ENCODE measurements around the gene SPON1. TPM values are rescaled to one million over a fixed set of nuclear protein-coding genes. Genes with fewer than 3 reads are reported as not detected.

SPON1 gene
- total RNA-seq, 1 experiment from 2014 or later = 0.10 TPM

DNA sequence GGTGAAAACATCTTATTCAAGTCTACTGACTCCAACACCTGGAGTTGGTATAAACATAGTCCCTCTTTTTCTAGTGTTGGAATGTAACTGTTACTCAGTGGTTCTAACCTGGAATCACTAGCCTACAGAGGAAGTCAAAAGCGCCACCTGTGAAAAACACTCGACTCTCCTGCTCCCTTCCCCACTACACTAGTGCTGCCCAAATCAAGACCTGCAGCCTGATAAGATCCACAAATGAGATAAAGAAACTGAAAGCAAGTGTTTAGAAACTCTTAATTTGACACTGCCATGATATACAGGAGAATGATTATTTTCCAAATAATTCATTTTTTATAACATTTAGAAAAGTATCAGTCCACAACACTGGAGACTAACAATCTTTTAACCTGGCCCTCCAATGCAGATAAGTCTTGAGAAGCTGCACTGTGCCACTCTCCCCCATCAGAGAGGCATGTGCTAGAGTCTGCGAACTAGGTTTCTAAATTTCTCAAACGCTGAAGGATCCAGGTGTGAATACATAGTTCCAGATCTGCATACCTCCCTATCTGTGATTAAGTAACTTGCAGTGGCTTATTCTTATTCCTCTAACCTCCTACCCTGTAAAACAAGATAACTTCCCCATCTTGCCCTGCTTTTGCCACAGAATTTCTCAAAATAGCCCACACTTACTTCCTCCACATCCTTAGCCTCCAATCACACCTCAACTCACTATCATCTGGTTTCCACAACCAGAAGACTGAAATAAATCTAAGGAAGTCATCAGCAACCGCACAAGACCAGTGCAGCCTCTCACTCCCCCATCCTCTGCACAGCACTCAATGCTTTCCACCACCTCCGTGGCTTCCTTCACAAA is 308.4 kb downstream of the SPON1 start:
- no peaks in the 10 kb centered on the region for H3K4me1 ChIP-seq (ENCODE audit: control insufficient read depth, insufficient read depth, low read length)
- no peaks in the 10 kb centered on the region for H3K36me3 ChIP-seq (ENCODE audit: control insufficient read depth, insufficient read depth, low read length)
- H3K27me3 ChIP-seq (ENCODE audit: control insufficient read depth, insufficient read depth, low read length) = no peaks in the 10 kb centered on the region
- no peak overlapping the region for H3K4me3 ChIP-seq (ENCODE audit: low read depth in 2 of 2, low read length in 2 of 2)
- TF ChIP-seq POLR2AphosphoS5 (IDR thresholded peaks at IDR 0.05; ENCODE audit: low read depth, low read length) (no peak), TCF7L2 (IDR thresholded peaks at IDR 0.05; ENCODE audit: low read depth, low read length) (no peak), SIN3A (IDR thresholded peaks at IDR 0.05; ENCODE audit: borderline replicate concordance, insufficient read depth, low read depth, low read length) (no peak)
- TF ChIP-seq, protein P1, sequence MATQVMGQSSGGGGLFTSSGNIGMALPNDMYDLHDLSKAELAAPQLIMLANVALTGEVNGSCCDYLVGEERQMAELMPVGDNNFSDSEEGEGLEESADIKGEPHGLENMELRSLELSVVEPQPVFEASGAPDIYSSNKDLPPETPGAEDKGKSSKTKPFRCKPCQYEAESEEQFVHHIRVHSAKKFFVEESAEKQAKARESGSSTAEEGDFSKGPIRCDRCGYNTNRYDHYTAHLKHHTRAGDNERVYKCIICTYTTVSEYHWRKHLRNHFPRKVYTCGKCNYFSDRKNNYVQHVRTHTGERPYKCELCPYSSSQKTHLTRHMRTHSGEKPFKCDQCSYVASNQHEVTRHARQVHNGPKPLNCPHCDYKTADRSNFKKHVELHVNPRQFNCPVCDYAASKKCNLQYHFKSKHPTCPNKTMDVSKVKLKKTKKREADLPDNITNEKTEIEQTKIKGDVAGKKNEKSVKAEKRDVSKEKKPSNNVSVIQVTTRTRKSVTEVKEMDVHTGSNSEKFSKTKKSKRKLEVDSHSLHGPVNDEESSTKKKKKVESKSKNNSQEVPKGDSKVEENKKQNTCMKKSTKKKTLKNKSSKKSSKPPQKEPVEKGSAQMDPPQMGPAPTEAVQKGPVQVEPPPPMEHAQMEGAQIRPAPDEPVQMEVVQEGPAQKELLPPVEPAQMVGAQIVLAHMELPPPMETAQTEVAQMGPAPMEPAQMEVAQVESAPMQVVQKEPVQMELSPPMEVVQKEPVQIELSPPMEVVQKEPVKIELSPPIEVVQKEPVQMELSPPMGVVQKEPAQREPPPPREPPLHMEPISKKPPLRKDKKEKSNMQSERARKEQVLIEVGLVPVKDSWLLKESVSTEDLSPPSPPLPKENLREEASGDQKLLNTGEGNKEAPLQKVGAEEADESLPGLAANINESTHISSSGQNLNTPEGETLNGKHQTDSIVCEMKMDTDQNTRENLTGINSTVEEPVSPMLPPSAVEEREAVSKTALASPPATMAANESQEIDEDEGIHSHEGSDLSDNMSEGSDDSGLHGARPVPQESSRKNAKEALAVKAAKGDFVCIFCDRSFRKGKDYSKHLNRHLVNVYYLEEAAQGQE (IDR thresholded peaks at IDR 0.05; ENCODE audit: insufficient read depth in 1 of 2, low read depth in 2 of 2, low read length in 1 of 2) = no peak
- intact Hi-C loops (cut with micrococcal nuclease; ENCODE audit: unreplicated experiment) = no loop called here
- DNase-seq (ENCODE audit: low read depth, low spot score) (no peak), ATAC-seq (no peak)
- ChIA-PET POLR2A (no interaction called here), CTCF (no interaction called here)
- in situ Hi-C loops (cut with HindIII; ENCODE audit: low pct_unique_long_range_greater_than_20kb, low sequenced_read_pairs) = no loop called here
- no peaks in the 10 kb centered on the region for H3K9me3 ChIP-seq (ENCODE audit: control insufficient read depth, insufficient read depth, low read depth, low read length)
- BruUV-seq (replicated peaks) = no TSS peak
- H3K27ac ChIP-seq (ENCODE audit: low read length) = no peak overlapping the region

DNA sequence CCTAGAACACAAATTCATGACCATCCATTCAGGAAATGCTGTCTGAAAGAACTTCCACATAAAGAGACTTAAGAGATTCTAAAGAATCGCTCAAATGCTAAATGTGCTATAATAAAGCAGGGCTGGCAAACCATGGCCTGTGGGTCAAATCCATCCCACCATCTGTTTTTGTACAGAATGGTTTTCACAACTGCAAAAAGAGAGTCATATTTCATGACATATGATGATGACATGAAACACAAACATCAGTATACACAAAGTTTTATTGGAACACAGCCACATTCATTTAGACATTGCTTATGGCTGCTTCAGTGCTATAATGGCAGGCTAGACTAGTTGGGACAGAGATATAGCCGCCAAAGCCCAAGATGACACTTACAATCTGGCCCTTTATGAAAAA is 311.4 kb downstream of the SPON1 start:
- TF ChIP-seq, protein P2, sequence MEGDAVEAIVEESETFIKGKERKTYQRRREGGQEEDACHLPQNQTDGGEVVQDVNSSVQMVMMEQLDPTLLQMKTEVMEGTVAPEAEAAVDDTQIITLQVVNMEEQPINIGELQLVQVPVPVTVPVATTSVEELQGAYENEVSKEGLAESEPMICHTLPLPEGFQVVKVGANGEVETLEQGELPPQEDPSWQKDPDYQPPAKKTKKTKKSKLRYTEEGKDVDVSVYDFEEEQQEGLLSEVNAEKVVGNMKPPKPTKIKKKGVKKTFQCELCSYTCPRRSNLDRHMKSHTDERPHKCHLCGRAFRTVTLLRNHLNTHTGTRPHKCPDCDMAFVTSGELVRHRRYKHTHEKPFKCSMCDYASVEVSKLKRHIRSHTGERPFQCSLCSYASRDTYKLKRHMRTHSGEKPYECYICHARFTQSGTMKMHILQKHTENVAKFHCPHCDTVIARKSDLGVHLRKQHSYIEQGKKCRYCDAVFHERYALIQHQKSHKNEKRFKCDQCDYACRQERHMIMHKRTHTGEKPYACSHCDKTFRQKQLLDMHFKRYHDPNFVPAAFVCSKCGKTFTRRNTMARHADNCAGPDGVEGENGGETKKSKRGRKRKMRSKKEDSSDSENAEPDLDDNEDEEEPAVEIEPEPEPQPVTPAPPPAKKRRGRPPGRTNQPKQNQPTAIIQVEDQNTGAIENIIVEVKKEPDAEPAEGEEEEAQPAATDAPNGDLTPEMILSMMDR (IDR thresholded peaks at IDR 0.05) = no peak
- TF ChIP-seq SIN3A (IDR thresholded peaks at IDR 0.05; ENCODE audit: borderline replicate concordance, insufficient read depth, low read depth, low read length) = no peak
- TF ChIP-seq, protein P1 (IDR thresholded peaks at IDR 0.05; ENCODE audit: insufficient read depth in 1 of 2, low read depth in 2 of 2, low read length in 1 of 2) = no peak
- in situ Hi-C loops (cut with HindIII; ENCODE audit: low pct_unique_long_range_greater_than_20kb, low sequenced_read_pairs) = no loop called here
- Histone ChIP-seq H3K9me3 (ENCODE audit: control insufficient read depth, insufficient read depth, low read depth, low read length) (no peaks in the 10 kb centered on the region), H3K4me3 (ENCODE audit: low read depth in 2 of 2, low read length in 2 of 2) (no peak overlapping the region), H3K4me1 (ENCODE audit: control insufficient read depth, insufficient read depth, low read length) (no peaks in the 10 kb centered on the region), H3K36me3 (ENCODE audit: control insufficient read depth, insufficient read depth, low read length) (no peaks in the 10 kb centered on the region), H3K27me3 (ENCODE audit: control insufficient read depth, insufficient read depth, low read length) (no peaks in the 10 kb centered on the region), H3K27ac (ENCODE audit: low read length) (no peak overlapping the region)
- ATAC-seq (no peak), DNase-seq (ENCODE audit: low read depth, low spot score) (no peak)
- no TSS peak for BruUV-seq (replicated peaks)
- POLR2A ChIA-PET = no interaction called here
- intact Hi-C loops (cut with micrococcal nuclease; ENCODE audit: unreplicated experiment) = no loop called here
- CTCF ChIA-PET = no interaction called here
